ENCODE results near the gene RAB14.

RAB14 gene

GRCh38 chr9:121207371-121207940 is 5.8 kb upstream of the RAB14 start:
- Mint-ChIP-seq H3K36me3 (peaks cover 9 to 22% of the 10 kb centered on the region in 2 donors), H3K27ac (peak overlapping the region; percentile 86), H3K4me1 (peaks cover 26 to 49% of the 10 kb centered on the region in 2 donors), H3K27me3 (no peaks in the 10 kb centered on the region), H3K4me3 (peak overlapping the region; percentile 57 to 73), H3K9me3 (no peaks in the 10 kb centered on the region)
- DNase-seq (peak; percentile 38), ATAC-seq (replicated peaks) (peak; percentile 92 to 93)

GRCh38 chr9:121206516-121207370 is 5.1 kb upstream of the RAB14 start:
- peak overlapping the region; percentile 48 to 73 for H3K4me3 Mint-ChIP-seq
- H3K27ac Mint-ChIP-seq = peak overlapping the region; percentile 86
- H3K27me3 Mint-ChIP-seq = no peaks in the 10 kb centered on the region
- no peaks in the 10 kb centered on the region for H3K9me3 Mint-ChIP-seq
- peak; percentile 15 for DNase-seq
- H3K36me3 Mint-ChIP-seq = peaks cover 6 to 22% of the 10 kb centered on the region in 2 donors
- H3K4me1 Mint-ChIP-seq = peaks cover 28 to 54% of the 10 kb centered on the region in 2 donors
- peak; percentile 76 to 83 for ATAC-seq (replicated peaks)

- DNase-seq (no peak), ATAC-seq (replicated peaks) (no peak)
- no peak overlapping the region for H3K4me3 Mint-ChIP-seq
- no peaks in the 10 kb centered on the region for H3K27me3 Mint-ChIP-seq
- H3K9me3 Mint-ChIP-seq = no peaks in the 10 kb centered on the region
- H3K4me1 Mint-ChIP-seq = peaks cover 30 to 65% of the 10 kb centered on the region in 2 donors
- no peak overlapping the region for H3K27ac Mint-ChIP-seq
- peaks cover 6 to 15% of the 10 kb centered on the region in 2 donors for H3K36me3 Mint-ChIP-seq
Observed at GRCh38 chr9:121204611-121205010, 2.9 kb upstream of the RAB14 start.

DNA sequence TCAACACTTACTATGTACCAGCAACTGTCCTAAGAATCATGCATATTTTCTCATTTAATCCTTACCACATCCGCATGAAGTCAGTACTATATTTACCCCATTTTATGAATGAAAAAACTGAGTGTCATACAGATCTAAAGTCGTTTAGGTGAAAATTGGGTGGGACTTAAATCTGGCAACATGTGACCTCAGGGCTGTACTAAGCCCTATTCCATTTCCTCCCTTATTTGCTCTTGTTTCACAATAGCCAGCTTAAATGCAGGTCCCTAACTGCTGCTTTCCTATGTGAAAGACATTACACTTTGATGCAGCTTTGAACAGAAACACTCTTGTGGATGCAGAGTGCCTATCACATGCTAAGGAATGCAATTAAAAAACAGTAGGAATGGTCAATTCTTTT is 2.5 kb upstream of the RAB14 start:
- no peak for ATAC-seq (replicated peaks)
- Mint-ChIP-seq H3K27me3 (no peaks in the 10 kb centered on the region), H3K4me3 (no peak overlapping the region), H3K27ac (no peak overlapping the region), H3K36me3 (peaks cover 7 to 16% of the 10 kb centered on the region in 2 donors), H3K9me3 (no peaks in the 10 kb centered on the region), H3K4me1 (peaks cover 30 to 70% of the 10 kb centered on the region in 2 donors)
- DNase-seq = no peak

- Mint-ChIP-seq H3K27me3 (no peaks in the 10 kb centered on the region), H3K27ac (peak overlapping the region; percentile 95), H3K4me3 (peak overlapping the region; percentile 92 to 97), H3K9me3 (no peaks in the 10 kb centered on the region), H3K36me3 (peaks cover 6 to 9% of the 10 kb centered on the region in 2 donors), H3K4me1 (peaks cover 18 to 71% of the 10 kb centered on the region in 2 donors)
- ATAC-seq (replicated peaks) (peak; percentile 50 to 52), DNase-seq (peak; percentile 51)
Observed at GRCh38 chr9:121201045-121201737, 478 bp downstream of the RAB14 start.

GRCh38 chr9:121200356-121200755 is 1.3 kb downstream of the RAB14 start:
- no peak for ATAC-seq (replicated peaks)

DNA sequence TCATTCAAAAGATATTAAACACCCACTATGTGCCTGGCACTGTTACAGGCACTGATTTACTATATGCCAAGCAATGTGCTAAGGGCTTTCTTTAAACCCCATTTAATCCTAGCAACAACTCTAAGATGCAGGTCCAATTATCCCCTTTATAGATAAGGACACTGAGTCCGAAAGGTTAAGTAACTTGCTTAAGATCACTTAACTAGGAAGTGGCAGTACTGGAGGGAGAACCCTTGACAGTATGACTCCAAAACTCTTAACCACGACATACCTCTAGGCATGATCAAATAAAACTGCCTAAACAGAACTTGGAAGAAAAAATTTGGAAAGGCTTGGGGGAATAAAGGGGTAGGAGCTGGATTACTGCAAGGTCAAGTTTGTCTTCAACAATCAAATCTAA is 1.7 kb downstream of the RAB14 start:
- Mint-ChIP-seq H3K4me3 (peak overlapping the region; percentile 92 to 97), H3K27ac (peak overlapping the region; percentile 28), H3K27me3 (no peaks in the 10 kb centered on the region), H3K9me3 (no peaks in the 10 kb centered on the region), H3K4me1 (peaks cover 18 to 77% of the 10 kb centered on the region in 2 donors), H3K36me3 (peaks cover 6 to 9% of the 10 kb centered on the region in 2 donors)
- DNase-seq = no peak
- no peak for ATAC-seq (replicated peaks)

More at GRCh38 chr9:121200356-121200755, 1.3 kb downstream of the RAB14 start:
- H3K36me3 Mint-ChIP-seq = peaks cover 6 to 9% of the 10 kb centered on the region in 2 donors
- no peak for DNase-seq
- peaks cover 17 to 76% of the 10 kb centered on the region in 2 donors for H3K4me1 Mint-ChIP-seq
- H3K4me3 Mint-ChIP-seq = peak overlapping the region; percentile 92 to 97
- H3K27me3 Mint-ChIP-seq = no peaks in the 10 kb centered on the region
- H3K27ac Mint-ChIP-seq = peak overlapping the region; percentile 83
- H3K9me3 Mint-ChIP-seq = no peaks in the 10 kb centered on the region

GRCh38 chr9:121198512-121199042 is 3.1 kb downstream of the RAB14 start:
- H3K27me3 Mint-ChIP-seq = no peaks in the 10 kb centered on the region
- ATAC-seq (replicated peaks) = no peak
- H3K9me3 Mint-ChIP-seq = no peaks in the 10 kb centered on the region
- H3K4me1 Mint-ChIP-seq = peaks cover 26 to 84% of the 10 kb centered on the region in 2 donors
- no peak for DNase-seq
- H3K27ac Mint-ChIP-seq = no peak overlapping the region
- peaks cover 6 to 9% of the 10 kb centered on the region in 2 donors for H3K36me3 Mint-ChIP-seq
- H3K4me3 Mint-ChIP-seq = peak overlapping the region; percentile 10 to 44

- ATAC-seq (replicated peaks) (no peak), DNase-seq (no peak)
- H3K36me3 Mint-ChIP-seq = peaks cover 6 to 9% of the 10 kb centered on the region in 2 donors
- no peaks in the 10 kb centered on the region for H3K9me3 Mint-ChIP-seq
- peaks cover 27 to 71% of the 10 kb centered on the region in 2 donors for H3K4me1 Mint-ChIP-seq
- no peaks in the 10 kb centered on the region for H3K27me3 Mint-ChIP-seq
- no peak overlapping the region for H3K27ac Mint-ChIP-seq
- H3K4me3 Mint-ChIP-seq = no peak overlapping the region
Observed at GRCh38 chr9:121197132-121197531, 4.5 kb downstream of the RAB14 start.

DNA sequence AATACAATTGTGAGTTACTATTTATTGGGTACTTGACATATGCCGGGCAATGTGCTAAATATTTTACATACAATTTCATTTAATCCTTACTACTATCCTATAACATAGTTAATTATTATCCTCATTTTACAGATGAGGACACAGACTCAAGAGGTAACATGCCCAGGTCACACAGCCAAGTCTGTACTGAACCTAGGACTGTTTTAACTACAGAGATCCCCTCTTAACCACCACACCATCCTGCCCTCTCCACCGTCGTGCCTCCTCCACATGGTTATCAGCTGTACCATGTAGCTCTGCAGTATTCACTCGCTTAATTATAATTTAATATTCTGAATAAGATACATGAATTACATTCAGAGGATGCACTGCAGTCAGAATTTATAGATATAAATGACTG is 5.3 kb downstream of the RAB14 start:
- H3K36me3 Mint-ChIP-seq = peaks cover 6 to 11% of the 10 kb centered on the region in 2 donors
- DNase-seq (no peak), ATAC-seq (replicated peaks) (peak in 1 of 2 donors; percentile 22)
- H3K4me1 Mint-ChIP-seq = peaks cover 27 to 66% of the 10 kb centered on the region in 2 donors
- no peaks in the 10 kb centered on the region for H3K27me3 Mint-ChIP-seq
- H3K9me3 Mint-ChIP-seq = no peaks in the 10 kb centered on the region
- no peak overlapping the region for H3K27ac Mint-ChIP-seq
- H3K4me3 Mint-ChIP-seq = no peak overlapping the region

DNA sequence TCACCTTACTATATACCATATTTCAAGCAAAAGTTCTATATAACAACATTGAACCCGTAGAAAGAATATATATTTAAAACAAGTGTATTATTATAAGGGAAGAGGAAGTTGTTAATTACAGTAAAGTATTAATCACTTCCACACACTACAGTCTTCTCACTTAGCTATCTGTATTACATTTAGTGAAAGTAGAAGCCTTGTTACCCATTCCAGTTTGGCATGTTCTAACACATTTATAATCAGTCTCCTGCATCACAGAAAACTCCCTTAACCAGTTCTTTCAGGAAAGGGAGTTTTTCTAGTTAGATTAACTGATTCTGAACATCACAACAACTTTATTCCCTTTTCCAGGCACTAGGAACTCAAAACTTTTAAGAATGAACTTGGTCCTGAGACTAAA is 6.9 kb downstream of the RAB14 start:
- H3K9me3 Mint-ChIP-seq = no peaks in the 10 kb centered on the region
- H3K36me3 Mint-ChIP-seq = peaks cover 5 to 7% of the 10 kb centered on the region in 2 donors
- no peak overlapping the region for H3K4me3 Mint-ChIP-seq
- H3K27ac Mint-ChIP-seq = no peak overlapping the region
- peaks cover 28 to 63% of the 10 kb centered on the region in 2 donors for H3K4me1 Mint-ChIP-seq
- ATAC-seq (replicated peaks) (peak in 1 of 2 donors; percentile 41), DNase-seq (no peak)
- no peaks in the 10 kb centered on the region for H3K27me3 Mint-ChIP-seq

DNA sequence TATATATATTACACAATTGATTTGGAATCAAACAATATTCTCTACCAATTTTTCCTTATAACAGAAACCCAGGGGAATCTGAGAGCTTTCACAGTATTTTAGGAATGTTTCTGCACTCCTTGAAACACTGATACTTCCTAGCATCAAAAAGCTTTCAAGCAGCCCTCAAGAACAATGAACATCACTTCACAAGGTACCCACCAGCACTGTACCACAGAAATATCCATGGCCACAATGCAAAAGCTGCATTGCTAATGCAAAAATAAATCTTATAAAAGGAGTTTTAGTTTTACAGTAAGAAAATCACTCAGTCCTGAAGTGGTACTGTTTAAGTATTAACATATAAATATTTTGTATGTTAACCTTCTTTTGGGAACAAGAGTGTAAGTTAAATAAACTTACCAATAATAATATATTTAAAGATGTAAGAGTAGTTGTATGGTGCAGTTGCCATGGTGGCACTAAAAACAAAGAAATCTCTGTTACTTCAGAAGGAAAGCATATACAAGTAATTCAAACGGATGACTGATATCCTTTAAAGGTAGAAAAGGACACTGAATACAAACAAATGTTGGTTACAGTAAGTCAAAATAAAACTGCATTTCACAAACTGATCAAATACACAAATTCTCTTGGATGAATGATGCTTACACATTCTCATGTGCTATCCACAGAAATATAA is 8.6 kb downstream of the RAB14 start:
- Mint-ChIP-seq H3K4me3 (no peak overlapping the region), H3K4me1 (peaks cover 23 to 48% of the 10 kb centered on the region in 2 donors), H3K27me3 (no peaks in the 10 kb centered on the region), H3K36me3 (peaks cover 4 to 5% of the 10 kb centered on the region in 2 donors), H3K9me3 (no peaks in the 10 kb centered on the region), H3K27ac (no peak overlapping the region)
- DNase-seq = no peak
- ATAC-seq (replicated peaks) = no peak

DNA sequence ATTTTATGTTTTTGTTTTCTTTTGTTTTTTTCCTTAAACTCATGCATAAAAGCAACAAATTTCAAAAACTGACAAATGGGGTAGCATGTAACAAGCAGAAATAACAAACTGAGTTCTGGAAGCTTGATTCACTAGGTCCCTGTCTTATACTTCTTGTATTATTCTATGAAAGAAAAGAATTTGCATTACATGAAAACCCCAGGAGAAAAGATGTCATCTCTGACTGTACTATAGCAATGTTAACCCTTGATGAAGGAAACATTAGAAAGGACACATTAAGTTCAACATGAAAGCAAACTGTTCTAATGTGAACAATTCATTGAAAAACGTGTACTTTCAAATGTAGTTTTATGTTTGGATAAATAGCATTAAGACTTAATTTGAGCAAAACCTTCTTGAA is 9.2 kb downstream of the RAB14 start:
- H3K27ac Mint-ChIP-seq = no peak overlapping the region
- ATAC-seq (replicated peaks) = no peak
- peaks cover 4 to 5% of the 10 kb centered on the region in 2 donors for H3K36me3 Mint-ChIP-seq
- no peaks in the 10 kb centered on the region for H3K27me3 Mint-ChIP-seq
- peaks cover 22 to 44% of the 10 kb centered on the region in 2 donors for H3K4me1 Mint-ChIP-seq
- H3K9me3 Mint-ChIP-seq = no peaks in the 10 kb centered on the region
- DNase-seq = no peak
- no peak overlapping the region for H3K4me3 Mint-ChIP-seq

All from stimulated activated naive B cell treated with anti-CD40 and anti-IgM and Interleukin-4, amounts not matched to agents 10 μg/mL and 1 μg/mL and 100 μg/mL, for 72 hours (primary cell).